OCI-LY7 (cell line): ENCODE results near the gene PARP12. TPM values are rescaled to one million over a fixed set of nuclear protein-coding genes. Genes with fewer than 3 reads are reported as not detected.

Experiments
- BruUV-seq: library from RNA; stranded (reverse); fragments of 400-500 nt; replicated peaks from 2 replicates; lab custom pipeline; 2021; lab: Mats Ljungman, UMichigan
- CTCF ChIA-PET: fragments of 300-600 bp; sonication (Branson Sonifier 250); formaldehyde crosslinking; loops from one replicate; lab custom pipeline; 2022; ENCODE audit warnings: antibody characterized with exemption; ENCODE audit not compliant: unreplicated experiment; lab: Charles Lee
- POLR2A ChIA-PET: fragments of 300-600 bp; sonication (Branson Sonifier 250); formaldehyde crosslinking; loops from one replicate; lab custom pipeline; 2022; ENCODE audit warnings: antibody characterized with exemption; lab: Charles Lee
- DNase-seq: peaks from one replicate; pipeline ENCODE4 v3.0.0-alpha.2; 2015; ENCODE audit warnings: low spot score
- H2AFZ ChIP-seq: fragments of 200-600 bp; sonication (generic), shearing (Covaris generic); 2 replicates; pipeline ENCODE4 v1.6.1; 2014; ENCODE audit warnings: mild to moderate bottlenecking, antibody characterized with exemption, low read length, moderate library complexity
- H3K27ac ChIP-seq: fragments of 200-600 bp; sonication (generic); 2 replicates; pipeline ENCODE4 v1.5.1; 2014; ENCODE audit warnings: mixed run types, low read depth, mild to moderate bottlenecking, moderate library complexity, low read length, inconsistent platforms; ENCODE audit not compliant: poor library complexity, severe bottlenecking
- H3K36me3 ChIP-seq: fragments of 200-600 bp; sonication (generic); 2 replicates; pipeline ENCODE4 v1.6.1; 2014; ENCODE audit warnings: mild to moderate bottlenecking, antibody characterized with exemption, low read length, moderate library complexity, mixed read lengths; ENCODE audit not compliant: insufficient read depth
- H3K4me1 ChIP-seq: fragments of 200-600 bp; sonication (generic); 2 replicates; pipeline ENCODE4 v1.5.1; 2014; ENCODE audit warnings: mild to moderate bottlenecking, low read length; ENCODE audit not compliant: insufficient read depth, poor library complexity, severe bottlenecking
- H3K4me2 ChIP-seq: fragments of 200-600 bp; sonication (generic); 2 replicates; pipeline ENCODE4 v1.6.1; 2014; ENCODE audit warnings: mild to moderate bottlenecking, low read length
- H3K4me3 ChIP-seq: fragments of 200-600 bp; sonication (generic); 2 replicates; pipeline ENCODE4 v1.5.1; 2014; ENCODE audit warnings: mild to moderate bottlenecking, low read depth, low read length; ENCODE audit not compliant: poor library complexity, severe bottlenecking
- H3K79me2 ChIP-seq: fragments of 200-600 bp; sonication (generic); 2 replicates; pipeline ENCODE4 v1.6.1; 2016; ENCODE audit warnings: low read depth, mild to moderate bottlenecking, low read length, moderate library complexity, mixed read lengths; ENCODE audit not compliant: insufficient read depth
- H3K9me2 ChIP-seq: fragments of 200-600 bp; sonication (generic); 2 replicates; pipeline ENCODE4 v1.6.1; 2016; ENCODE audit warnings: mild to moderate bottlenecking, low read length, mixed read lengths; ENCODE audit not compliant: insufficient read depth
- H3K9me3 ChIP-seq: fragments of 200-600 bp; sonication (generic); 2 replicates; pipeline ENCODE4 v1.6.1; 2014; ENCODE audit warnings: mild to moderate bottlenecking, mixed run types, low read length, mixed read lengths
- H4K20me1 ChIP-seq: fragments of 200-600 bp; sonication (generic); 2 replicates; pipeline ENCODE4 v1.6.1; 2014; ENCODE audit warnings: mild to moderate bottlenecking, antibody characterized with exemption, low read length, moderate library complexity, mixed read lengths; ENCODE audit not compliant: insufficient read depth
- CTCF ChIP-seq: fragments of 200-600 bp; sonication (generic); conservative IDR thresholded peaks from 2 replicates; pipeline ENCODE4 v1.5.1; 2014; ENCODE audit warnings: mild to moderate bottlenecking, antibody characterized with exemption, low read length, moderate library complexity, mixed read lengths
- EZH2phosphoT487 ChIP-seq: fragments of 200-600 bp; sonication (generic); IDR thresholded peaks from 2 replicates; pipeline ENCODE4 v1.6.1; 2018; ENCODE audit warnings: low read depth, borderline replicate concordance, mild to moderate bottlenecking, mixed run types, antibody characterized with exemption, low read length, moderate library complexity, mixed read lengths
- intact Hi-C: fragments of 100-400 bp; cut with micrococcal nuclease; formaldehyde crosslinking; loops from one replicate; pipeline ENCODE4 v1.10.0; 2022; ENCODE audit not compliant: unreplicated experiment
- total RNA-seq, 2 experiments: library from RNA; depleted of rRNA in 1 of 2; stranded (reverse); fragments of >200 nt in 1 of 2; shearing (Covaris generic) in 1 of 2; gene quantifications; 2 replicates each; pipeline ENCODE4 v1.2.3, GENCODE V29; 2014 to 2022

The PARP12 gene
- total RNA-seq, 2 experiments from 2014 or later = 6.5 to 12.5 TPM

DNA sequence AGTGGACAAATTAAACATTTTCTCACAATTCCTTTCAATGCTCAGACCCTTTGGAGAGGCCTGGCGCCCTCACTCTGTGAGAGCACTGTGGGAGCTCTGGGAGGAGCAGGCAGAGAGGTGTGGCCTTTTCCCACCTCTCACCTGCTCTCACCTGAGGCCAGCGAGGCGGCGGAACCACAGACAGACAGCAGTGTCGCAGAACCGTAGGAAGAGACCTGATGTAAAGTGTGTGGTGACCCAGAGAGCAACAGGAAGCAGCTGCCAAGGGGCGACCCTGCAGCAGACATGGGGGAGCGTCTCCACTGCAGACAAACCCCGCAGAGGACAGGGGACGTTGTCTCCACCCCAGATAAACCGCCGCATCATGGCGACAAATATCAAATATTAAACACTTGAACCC is 15.6 kb upstream of the PARP12 start:
- Histone ChIP-seq H2AFZ (no peak overlapping the region), H3K4me2 (no peak overlapping the region), H3K36me3 (no peaks in the 10 kb centered on the region), H3K9me3 (no peaks in the 10 kb centered on the region), H3K79me2 (no peaks in the 10 kb centered on the region), H3K27ac (no peak overlapping the region), H4K20me1 (no peaks in the 10 kb centered on the region), H3K4me1 (no peaks in the 10 kb centered on the region), H3K4me3 (no peak overlapping the region), H3K9me2 (no peaks in the 10 kb centered on the region)
- POLR2A ChIA-PET = no interaction called here
- TF ChIP-seq CTCF (no peak), EZH2phosphoT487 (no peak)
- intact Hi-C loops = no loop called here
- CTCF ChIA-PET = interaction anchor here (0.6 kb wide), 1 partner anchor 22 kb away, joined by 3 read pairs; no protein-coding TSS in a partner anchor
- no peak for DNase-seq
- BruUV-seq = no TSS peak

GRCh38 chr7:140074780-140075179 is 12.0 kb upstream of the PARP12 start:
- Histone ChIP-seq H4K20me1 (no peaks in the 10 kb centered on the region), H2AFZ (no peak overlapping the region), H3K79me2 (no peaks in the 10 kb centered on the region), H3K9me3 (no peaks in the 10 kb centered on the region), H3K27ac (no peak overlapping the region), H3K36me3 (no peaks in the 10 kb centered on the region), H3K9me2 (no peaks in the 10 kb centered on the region), H3K4me3 (no peak overlapping the region), H3K4me1 (no peaks in the 10 kb centered on the region), H3K4me2 (no peak overlapping the region)
- CTCF ChIA-PET = no interaction called here
- TF ChIP-seq CTCF = no peak
- no peak for TF ChIP-seq EZH2phosphoT487
- no peak for DNase-seq
- POLR2A ChIA-PET = no interaction called here
- BruUV-seq = no TSS peak
- intact Hi-C loops = no loop called here

GRCh38 chr7:140070546-140070945 is 7.8 kb upstream of the PARP12 start:
- CTCF ChIA-PET = no interaction called here

More at GRCh38 chr7:140070546-140070945, 7.8 kb upstream of the PARP12 start:
- DNase-seq = no peak
- intact Hi-C loops = no loop called here
- BruUV-seq = no TSS peak
- TF ChIP-seq CTCF = no peak
- no peak for TF ChIP-seq EZH2phosphoT487
- Histone ChIP-seq H4K20me1 (no peaks in the 10 kb centered on the region), H3K36me3 (no peaks in the 10 kb centered on the region), H3K4me3 (no peak overlapping the region), H2AFZ (no peak overlapping the region), H3K27ac (no peak overlapping the region), H3K4me1 (no peaks in the 10 kb centered on the region), H3K79me2 (no peaks in the 10 kb centered on the region), H3K4me2 (no peak overlapping the region), H3K9me3 (peaks cover 16% of the 10 kb centered on the region), H3K9me2 (no peaks in the 10 kb centered on the region)
- POLR2A ChIA-PET = no interaction called here
